ENCODE results near the gene BPIFB2.

GRCh38 chr20:33033381-33033780, 25.9 kb downstream of the BPIFB2 start:
- TF ChIP-seq CTCF (IDR thresholded peaks at IDR 0.05) (no peak), POLR2AphosphoS5 (IDR thresholded peaks at IDR 0.05; ENCODE audit: insufficient read depth in 1 of 2, low read depth in 1 of 2) (no peak)
